ENCODE measurements around the gene NUDT8.

DNA sequence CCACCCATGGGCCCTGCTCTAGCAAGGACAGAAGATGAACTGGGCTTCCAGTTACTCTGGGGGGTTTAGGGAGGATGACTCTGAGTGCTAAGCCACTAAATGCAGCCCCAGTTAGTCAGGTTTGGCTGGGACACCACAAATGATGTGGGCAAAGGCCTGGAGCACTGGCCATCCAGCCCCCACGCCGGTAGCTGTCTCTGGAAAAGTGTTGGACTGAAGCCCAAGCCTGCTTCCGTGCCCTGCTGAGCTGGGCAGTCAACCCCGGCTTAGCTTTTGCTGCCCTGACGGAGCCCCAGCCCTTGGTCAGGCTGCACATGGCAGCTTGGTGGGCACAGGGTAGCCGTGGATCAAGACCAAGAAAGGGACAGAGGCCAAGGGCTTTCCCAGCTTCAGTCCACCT, 51.8 kb downstream of the NUDT8 start:
- no peak for TF ChIP-seq TCF12 (IDR thresholded peaks at IDR 0.05; ENCODE audit: low read depth, low read length)
- no peak for TF ChIP-seq PAX8 (IDR thresholded peaks at IDR 0.05)
- TF ChIP-seq, protein P1, sequence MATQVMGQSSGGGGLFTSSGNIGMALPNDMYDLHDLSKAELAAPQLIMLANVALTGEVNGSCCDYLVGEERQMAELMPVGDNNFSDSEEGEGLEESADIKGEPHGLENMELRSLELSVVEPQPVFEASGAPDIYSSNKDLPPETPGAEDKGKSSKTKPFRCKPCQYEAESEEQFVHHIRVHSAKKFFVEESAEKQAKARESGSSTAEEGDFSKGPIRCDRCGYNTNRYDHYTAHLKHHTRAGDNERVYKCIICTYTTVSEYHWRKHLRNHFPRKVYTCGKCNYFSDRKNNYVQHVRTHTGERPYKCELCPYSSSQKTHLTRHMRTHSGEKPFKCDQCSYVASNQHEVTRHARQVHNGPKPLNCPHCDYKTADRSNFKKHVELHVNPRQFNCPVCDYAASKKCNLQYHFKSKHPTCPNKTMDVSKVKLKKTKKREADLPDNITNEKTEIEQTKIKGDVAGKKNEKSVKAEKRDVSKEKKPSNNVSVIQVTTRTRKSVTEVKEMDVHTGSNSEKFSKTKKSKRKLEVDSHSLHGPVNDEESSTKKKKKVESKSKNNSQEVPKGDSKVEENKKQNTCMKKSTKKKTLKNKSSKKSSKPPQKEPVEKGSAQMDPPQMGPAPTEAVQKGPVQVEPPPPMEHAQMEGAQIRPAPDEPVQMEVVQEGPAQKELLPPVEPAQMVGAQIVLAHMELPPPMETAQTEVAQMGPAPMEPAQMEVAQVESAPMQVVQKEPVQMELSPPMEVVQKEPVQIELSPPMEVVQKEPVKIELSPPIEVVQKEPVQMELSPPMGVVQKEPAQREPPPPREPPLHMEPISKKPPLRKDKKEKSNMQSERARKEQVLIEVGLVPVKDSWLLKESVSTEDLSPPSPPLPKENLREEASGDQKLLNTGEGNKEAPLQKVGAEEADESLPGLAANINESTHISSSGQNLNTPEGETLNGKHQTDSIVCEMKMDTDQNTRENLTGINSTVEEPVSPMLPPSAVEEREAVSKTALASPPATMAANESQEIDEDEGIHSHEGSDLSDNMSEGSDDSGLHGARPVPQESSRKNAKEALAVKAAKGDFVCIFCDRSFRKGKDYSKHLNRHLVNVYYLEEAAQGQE (IDR thresholded peaks at IDR 0.05; ENCODE audit: low read depth, low read length), result no peak
- TF ChIP-seq CTCF (IDR thresholded peaks at IDR 0.05 in 2 of 3, conservative IDR thresholded peaks at IDR 0.05 in 1 of 3; ENCODE audit: control insufficient read depth in 2 of 3, extremely low read depth in 1 of 3, insufficient read depth in 1 of 3, low read depth in 3 of 3, low read length in 3 of 3), result no peak
- no peak for TF ChIP-seq CHD1 (IDR thresholded peaks at IDR 0.05; ENCODE audit: low read depth, low read length)
